HG03196 (cell line): ENCODE measurements around the gene SMYD1.
"Not testable (repeated sequence)": the region's sequence is repeated elsewhere in the genome, so short reads cannot be mapped to it uniquely, and the experiment has no call there.

ENCODE experiments used
- ATAC-seq: cut with Tn5 transposase; IDR thresholded peaks from one replicate; pipeline ENCODE4 v1.9.1; 2021; ENCODE audit not compliant: unreplicated experiment

The SMYD1 gene

DNA sequence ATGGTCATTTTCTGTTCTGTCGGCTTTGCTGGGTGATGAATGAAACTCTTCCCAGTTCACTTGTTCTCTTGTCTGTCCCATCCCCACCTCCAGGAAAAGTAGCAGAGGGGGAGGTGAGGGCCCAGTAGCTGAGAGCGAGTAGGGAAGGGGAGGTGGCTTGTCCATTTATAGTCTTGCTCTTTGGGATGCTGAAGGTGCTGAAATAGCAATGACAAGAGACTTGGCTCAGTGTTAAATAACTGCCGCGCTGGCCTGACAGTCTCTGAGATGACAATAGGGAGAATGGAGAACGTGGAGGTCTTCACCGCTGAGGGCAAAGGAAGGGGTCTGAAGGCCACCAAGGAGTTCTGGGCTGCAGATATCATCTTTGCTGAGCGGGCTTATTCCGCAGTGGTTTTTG is at the start of gene SMYD1:
Gene SMYD1, plus strand, starts transcription at position 228 of the 400 bp plus-strand sequence. Its CDS starts 40 bp downstream, at position 268.
- ATAC-seq = no peak

DNA sequence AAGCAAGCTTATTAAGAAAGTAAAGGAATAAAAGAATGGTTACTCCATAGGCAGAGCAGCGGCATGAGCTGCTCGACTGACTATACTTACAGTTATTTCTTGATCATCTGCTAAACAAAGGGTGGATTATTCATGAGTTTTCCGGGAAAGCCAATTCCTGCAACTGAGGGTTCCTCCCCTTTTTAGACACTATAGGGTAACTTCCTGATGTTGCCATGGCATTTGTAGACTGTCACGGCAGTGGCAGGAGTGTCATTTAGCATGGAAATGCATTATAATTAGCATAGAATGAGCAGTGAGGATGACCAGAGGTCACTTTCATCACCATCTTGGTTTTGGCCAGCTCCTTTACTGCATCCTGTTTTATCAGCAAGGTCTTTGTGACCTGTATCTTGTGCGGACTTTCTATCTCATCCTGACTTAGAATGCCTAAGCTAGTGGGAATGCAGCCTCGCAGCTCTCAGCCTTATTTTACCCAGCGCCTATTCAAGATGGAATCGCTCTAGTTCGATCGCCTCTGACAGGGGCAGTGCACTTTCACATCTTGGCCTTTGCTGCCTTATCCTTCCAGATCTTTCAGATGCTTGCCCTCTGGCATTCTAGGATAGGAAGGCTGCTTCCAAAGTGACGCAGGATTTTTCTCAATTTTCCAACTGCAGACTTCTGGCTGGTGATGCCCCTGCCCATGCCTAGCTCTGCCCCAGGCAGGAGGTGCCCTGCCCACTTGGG is 49.4 kb upstream of the SMYD1 start:
- not testable (repeated sequence) for ATAC-seq

DNA sequence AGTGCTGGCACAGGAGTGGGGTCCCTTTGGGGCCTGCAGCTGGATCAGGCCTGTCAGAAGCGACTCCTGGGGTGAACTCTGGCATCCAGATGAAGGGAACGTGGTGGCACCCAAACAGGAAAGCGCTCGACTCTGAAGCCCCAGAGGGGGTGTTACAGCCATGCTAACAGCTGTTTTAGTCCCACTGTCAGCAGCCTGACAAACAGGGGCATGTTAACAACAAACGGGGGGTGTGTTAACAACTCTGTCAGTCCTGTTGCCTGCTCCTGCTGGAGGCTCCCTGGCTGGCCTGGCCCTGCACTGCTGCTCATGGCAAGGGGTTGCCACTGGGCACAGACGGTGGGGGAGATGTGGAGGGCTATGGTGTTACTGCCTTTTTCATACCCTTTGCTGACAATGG is 48.7 kb upstream of the SMYD1 start:
- ATAC-seq = no peak

DNA sequence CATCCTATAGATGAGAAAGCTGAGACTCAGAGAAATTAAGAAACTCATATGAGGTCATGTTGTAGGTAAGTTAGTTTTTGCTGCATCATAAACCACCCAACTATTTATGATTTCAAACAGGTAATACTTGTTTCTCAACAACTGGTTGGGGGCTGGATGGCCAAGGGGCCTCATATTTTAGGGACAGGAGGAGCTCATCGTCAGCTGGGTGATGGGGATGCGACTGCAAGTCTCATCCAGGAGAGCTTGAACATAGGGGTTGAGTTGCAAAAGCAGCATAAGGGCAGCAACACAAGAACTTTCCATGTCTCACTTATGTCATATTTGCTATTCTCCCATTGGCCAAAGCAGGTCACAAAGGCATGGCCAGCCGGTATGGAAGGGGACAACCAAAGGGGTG is 47.6 kb upstream of the SMYD1 start:
- ATAC-seq = no peak

DNA sequence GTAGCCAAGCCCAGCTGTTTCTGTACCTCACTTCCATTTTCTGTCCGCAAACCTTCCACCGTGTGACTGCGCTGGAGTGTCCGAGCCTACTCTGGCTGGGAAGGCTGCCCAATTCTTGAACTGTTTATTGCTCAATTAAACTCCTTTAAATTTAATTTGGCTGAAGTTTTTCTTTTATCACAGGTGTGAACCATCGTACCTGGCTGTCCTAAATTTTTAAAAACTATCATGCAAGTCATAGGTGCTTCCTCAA is 45.0 kb upstream of the SMYD1 start:
- no peak for ATAC-seq

DNA sequence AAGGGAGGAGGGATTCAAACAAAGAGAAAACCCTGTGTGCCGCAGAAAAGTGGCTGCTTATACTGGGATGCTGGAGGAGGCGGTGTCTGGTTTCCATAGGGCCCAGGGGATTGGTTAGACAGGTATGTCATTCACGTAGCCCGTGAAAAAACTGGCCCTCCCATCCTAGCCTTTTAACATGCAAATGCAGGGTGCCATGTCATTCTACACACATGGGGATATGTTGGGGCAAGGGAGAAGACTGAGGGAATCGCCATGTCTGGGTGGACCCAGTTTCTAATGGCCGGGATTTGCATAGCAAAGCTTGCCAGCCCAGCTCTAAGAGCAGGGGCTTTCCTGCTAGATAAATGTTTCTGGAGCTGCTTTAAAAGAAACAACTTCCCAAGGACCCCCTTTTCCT is 43.1 kb upstream of the SMYD1 start:
- no peak for ATAC-seq

DNA sequence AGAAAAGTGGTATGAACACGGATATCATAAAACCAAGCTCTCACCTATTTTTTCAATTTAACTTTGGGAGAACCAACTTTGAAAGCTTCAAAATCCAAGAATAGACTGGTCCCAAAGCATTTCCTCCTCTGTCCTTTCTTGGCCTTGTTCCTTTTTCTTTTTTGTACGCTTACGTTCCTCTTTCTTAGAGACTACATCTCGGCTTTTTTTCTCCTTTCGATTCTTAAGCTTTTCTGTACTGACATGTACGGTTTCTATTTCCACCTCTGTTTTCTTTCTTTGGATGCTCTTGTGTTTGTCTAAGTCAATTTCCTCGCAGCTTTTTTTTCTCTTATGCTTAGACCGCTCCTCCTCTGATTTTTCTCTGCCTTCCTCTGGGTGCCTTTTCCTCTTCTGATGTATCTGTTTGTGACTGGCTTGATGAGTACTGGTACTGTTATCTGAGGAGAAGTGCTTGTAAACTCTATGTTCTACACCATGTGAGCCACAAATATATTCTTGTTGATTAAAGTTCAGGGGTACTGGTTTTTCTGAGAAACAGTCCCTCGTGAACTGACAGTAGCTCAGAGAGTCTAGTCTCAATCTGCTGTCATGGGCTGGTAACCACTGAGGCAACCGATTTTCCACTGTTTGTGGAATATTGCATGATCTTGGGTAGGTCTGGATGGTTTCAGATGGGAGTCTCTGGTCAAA is 39.8 kb upstream of the SMYD1 start:
- no peak for ATAC-seq

DNA sequence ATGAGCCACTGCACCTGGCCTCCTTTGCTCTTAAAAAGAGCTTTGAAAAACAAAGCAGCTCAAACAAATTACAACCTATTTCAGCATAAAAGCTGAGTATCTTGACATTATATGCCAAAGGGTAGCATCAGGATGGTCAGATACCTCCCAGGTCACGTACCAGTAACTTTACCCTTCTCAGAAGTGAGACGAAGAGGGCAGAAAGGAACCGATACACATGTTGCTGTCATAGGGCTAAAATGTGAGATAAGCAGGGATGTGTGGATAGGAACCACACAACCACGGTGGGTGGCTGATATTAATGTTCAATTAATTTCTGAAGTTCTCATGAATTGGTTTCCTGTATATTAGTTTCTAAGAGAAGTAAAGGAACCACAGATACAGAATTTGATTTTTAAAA is 38.7 kb upstream of the SMYD1 start:
- no peak for ATAC-seq

DNA sequence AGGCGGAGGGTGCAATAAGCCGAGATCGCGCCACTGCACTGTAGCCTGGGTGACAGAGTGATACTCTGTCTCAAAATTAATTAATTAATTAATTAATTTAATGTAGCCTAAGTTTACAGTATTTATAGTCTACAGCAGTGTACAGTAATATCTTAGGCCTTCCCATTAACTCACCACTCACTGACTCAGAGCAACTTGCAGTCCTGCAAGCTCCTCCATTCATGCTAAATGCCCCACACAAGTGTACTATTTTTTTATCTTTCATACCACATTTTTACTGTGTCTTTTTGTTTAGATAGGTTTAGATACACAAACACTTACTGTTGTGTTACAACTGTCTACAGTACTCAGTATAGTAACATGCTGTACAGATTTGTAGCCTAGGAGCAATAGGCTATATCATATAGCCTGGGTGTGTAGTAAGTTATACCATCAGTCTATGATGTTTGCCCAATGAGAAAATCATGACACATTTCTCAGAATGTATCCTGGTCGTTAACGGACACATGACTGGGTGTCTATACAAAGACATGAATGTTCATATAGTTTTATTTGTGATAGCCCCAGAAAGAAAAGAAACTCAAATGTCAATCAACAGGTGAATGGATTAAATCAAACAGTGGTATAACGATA is 35.4 kb upstream of the SMYD1 start:
- no peak for ATAC-seq

DNA sequence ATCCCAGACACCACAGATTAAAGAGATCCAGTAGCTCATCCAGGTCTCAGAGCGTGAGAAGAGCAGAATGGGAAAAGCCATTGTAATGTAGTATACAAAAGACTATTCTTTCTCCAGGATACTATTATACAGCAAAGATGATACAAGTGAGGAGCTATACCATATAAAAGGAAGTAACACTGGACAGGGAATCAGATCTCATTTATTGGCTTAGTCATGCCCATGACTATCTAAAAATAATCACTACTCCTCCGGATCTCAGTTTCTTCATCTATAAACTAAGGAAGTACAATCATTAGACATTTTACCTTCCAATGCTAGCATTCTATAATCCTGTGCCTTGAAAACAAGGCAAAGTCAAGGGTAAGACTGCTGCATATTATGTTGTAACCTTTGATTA is 31.4 kb upstream of the SMYD1 start:
- no peak for ATAC-seq

DNA sequence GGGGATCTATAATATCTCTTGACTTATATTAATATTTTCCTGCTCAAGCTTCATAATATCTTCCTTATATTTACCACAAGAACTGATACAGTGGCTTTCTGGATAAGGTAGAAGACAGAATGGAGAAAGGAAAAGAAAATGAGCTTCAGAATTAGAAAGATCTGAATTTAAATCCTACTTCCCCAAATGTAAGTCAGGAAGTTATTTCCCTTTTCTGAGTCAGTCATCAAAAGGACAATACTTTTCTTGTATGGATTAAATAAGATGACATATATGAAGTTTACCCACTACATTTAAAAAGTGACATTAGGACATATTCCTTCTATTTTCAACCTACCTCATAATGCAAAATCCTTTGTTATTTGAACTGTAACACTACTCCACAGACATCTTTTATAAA is 31.0 kb upstream of the SMYD1 start:
- ATAC-seq = no peak

DNA sequence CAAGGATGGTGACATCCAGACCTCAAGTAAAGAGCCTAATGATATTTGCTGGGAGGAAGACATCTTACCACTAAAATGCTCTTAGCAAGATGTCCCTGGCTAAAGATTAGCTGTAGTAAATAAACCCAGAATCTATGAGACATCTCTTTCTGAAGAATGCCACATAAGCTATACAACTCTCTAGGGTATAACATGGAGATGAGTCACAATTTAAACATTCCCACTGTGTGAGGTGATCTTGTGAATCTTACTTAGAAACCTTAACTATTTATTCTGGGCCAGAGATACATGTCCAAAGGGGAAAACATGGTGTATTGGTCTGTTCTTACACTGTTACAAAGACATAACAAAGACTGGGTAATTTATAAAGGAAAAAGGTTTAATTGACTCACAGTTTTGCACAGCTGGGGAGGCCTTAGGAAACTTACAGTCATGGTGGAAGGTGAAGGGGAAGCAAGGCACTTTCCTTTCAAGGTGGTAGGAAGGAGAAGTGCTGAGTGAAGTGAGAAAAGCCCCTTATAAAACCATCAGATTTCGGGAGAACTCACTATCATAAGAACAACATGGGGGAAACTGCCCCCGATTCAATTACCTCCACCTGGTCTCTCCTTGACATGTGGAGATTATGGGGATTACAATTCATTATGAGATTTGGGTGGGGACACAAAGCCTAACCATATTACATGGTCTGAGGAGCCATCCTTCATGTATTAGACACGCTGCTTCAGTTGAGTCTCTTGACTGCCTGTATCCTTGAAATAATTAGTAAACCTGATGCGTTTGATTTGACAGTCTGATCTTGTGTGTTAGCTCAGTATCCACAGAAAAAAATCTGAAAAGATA is 29.1 kb upstream of the SMYD1 start:
- ATAC-seq = no peak

DNA sequence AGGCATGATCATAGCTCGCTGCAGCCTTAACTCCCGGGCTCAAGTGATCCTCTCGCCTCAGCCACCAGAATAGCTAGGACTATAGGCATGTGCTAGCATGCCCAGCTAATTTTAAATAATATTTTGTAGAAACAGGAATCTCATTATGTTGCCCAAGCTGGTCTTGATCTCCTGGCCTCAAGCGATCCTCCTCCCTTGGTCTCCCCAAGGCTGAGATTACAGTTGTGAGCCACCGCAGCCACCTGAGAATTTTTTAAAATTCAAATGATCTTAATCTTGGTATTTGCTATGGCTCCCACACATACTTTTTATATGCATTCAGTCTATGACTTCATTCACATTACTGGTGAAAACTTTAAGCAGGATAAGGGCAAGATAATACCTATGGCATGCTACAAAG is 25.1 kb upstream of the SMYD1 start:
- no peak for ATAC-seq

DNA sequence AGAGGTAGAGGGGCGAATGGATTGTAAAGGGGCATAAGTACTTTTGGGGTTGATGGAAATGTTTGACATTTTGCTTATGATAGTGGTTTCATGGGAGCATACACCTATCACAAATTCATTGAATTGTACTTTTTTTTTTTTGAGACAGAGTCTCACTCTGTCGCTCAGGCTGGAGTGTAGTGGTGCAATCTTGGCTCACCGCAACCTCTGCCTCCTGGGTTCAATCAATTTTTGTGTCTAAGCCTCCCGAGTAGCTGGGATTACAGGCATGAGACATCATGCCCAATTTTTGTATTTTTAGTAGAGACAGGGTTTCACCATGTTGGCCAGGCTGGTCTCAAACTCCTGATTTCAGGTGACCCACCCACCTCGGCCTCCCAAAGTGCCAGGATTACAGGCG is 22.1 kb upstream of the SMYD1 start:
- not testable (repeated sequence) for ATAC-seq

DNA sequence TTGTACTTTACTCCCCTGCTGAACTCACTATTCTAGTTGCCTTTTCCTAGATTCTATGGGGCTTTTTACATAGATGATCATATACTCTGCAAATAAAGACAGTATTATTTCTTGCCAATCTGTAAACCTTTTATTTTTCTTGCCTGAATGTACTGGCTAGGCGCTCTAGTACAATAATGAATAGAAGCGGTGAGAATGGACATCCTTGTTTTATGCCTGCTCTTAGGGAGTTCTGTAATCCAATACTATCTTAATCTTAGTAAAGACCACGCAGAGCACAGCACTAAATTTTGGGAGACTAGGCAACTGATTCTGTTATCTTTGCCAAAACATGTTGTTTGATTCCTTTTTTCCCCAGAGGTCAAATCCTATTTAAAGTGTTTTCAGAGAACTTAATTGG is 19.1 kb upstream of the SMYD1 start:
- no peak for ATAC-seq

DNA sequence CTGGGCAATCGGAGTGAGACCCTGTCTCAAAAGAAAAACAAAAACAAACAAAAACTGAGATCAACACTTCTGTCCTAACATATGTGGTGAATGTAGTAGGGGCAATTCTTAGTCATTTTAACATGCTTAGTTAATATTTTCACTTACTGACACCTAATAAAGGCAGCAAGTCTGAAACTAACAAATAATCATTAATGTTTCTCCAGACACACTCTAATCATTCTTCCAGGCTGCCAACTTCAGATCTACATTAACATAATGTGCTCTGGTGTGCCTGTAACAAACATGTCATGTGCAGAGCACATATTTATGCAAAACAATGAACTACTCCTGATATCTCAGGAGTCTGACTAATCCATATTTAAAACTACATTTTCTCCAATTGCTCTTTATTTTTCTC is 18.0 kb upstream of the SMYD1 start:
- peak; percentile 64 for ATAC-seq

DNA sequence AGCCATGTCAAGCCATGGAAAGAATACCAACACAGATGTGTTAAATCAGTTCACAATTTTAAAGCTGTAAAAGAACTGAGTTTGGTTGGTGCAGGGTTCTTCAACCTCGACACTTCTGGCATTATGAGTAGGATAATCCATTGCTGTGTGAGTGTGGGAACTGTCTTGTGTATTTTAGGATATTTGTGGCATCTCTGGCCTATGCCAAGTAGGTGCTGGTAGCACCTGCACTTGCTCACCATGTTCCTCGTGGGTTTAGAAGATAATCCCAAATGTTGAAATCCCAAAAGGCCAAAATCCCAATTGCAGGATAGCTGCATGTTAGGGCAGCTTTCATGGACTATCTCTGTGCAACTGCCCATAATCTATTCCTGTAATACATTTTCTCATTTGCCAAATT is 15.8 kb upstream of the SMYD1 start:
- ATAC-seq = no peak

DNA sequence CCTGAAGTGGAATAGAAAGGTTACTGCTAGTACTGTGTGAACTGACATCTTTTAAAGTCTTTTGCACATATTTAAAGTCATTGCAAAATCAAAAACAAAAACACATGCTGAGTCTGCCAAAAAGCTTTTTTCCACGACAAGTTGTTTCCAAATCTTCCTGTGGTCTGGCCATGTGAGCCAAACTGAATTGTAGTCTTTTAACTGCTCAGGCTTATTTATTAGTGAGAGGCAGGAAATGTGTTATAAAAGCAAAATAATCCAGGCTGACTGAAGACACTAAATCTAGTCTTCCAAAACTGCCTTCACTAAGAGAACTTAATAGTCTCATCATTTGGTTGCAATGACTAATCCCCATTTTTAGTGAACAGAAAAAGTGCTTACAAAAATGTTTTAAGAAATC is 14.3 kb upstream of the SMYD1 start:
- ATAC-seq = no peak

DNA sequence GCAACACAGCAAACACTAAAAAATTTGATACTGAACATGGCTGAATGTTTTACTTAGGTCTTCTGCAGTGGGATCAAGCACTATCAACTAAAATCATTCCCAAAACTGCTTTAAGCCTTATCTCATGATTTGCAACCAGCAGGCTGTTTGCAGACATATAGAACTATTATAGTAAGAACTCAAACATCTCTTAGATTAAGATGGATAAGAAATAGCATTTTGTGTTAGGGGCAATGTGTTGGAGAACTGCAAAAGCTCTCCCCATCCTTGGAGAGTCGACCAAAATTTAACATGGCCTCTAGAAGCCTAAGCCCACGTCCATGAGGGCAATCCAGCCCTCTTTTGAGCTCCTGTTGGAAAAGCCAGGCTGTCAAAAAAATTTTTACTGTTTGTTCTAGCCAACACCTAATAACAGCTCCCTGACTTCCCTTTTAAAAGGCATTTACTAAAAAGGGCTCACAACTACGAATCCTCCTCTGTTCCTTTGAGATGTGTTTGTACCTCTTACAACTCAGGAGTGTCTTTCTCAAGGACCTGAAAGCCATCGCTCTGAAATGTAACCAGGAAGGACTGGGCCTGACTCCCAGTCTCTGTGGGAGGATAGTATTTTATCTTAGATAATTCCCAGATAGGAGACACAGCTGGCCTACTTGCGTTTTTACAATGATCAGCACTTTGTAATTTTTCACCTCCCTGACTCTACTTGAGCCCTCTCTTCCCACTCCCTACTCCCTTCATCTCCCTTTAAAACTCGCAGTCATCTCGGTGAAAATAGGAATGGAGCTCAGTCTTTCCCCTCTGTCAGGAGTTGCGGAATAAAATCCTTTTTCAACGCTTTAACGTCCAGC is 13.5 kb upstream of the SMYD1 start:
- ATAC-seq = no peak

DNA sequence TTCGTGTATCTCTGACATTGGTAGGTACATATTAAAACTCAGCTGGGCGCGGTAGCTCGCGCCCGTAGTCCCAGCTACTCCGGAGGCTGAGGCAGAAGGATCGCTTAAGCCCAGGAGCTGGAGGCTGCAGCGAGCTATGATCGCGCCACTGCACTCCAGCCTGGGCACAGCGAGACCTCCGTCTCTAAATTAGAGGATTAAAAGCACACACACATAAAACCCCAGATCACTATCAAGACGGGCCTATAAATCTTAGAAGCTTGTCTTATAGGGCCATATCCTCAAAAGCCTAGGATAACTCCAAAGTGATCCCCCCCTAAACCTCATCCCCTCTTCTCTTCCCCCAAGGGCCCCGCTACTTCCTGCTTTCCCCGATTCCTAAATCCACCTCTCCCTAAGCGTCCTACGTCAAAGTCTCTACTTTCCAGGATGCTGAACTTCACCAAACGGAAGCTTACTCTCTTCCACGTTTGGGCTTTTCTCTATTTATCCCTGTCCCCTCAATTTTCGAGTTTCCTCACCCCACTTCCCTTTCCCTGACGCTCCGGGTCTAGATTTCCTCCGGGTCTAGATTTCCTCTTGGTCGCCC is 12.7 kb upstream of the SMYD1 start:
- no peak for ATAC-seq
